Erythroblast (primary cell): Measurements from ENCODE around the gene TIPIN.

ENCODE experiments used
- GATA1 ChIP-seq: IDR thresholded peaks from 2 replicates; pipeline ENCODE4 v1.6.1; 2011; ENCODE audit warnings: low read depth, mild to moderate bottlenecking, control low read depth, low read length, moderate library complexity
- POLR2A ChIP-seq: IDR thresholded peaks from 2 replicates; pipeline ENCODE4 v1.6.1; 2011; ENCODE audit warnings: mild to moderate bottlenecking, low read length

DNA sequence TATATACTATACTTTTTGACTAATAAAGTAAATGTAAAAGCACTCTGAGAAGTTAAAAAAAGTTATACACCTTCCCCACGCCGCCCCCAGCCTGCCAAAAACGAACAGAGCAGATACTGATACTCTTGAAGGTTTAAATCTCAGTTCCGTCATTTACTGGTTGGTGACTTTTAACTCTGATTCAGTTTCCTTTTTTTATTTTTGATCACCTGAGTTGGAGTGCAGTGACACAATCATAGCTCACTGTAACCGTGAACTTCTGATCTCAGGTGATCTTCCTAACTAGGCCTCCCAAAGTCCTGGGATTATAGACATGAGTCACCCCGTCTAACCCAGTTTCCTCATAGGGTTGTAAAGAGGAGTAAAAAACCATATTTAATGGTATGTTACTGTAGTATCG, 3.3 kb upstream of the TIPIN start:
- TF ChIP-seq POLR2A: no peak
- no peak for TF ChIP-seq GATA1
